Left kidney (tissue), 2 donors: ENCODE data around the gene CD247. TPM values are rescaled to one million over a fixed set of nuclear protein-coding genes. Genes with fewer than 3 reads are reported as not detected.
A peak's percentile ranks its signal among the peaks of the same experiment; 100 is the strongest.

ENCODE experiments used
- DNase-seq: peaks from one replicate; pipeline ENCODE4 v3.0.0-alpha.2; 2013
- polyA plus RNA-seq: library from polyadenylated mRNA; unstranded; fragments of 120-200 nt; gene quantifications from one replicate; pipeline ENCODE4 v1.2.1, GENCODE V29; 2013; ENCODE audit not compliant: insufficient read length

Gene CD247
- polyA plus RNA-seq, 1 donor = 0.42 TPM

- DNase-seq = peak; percentile 58
Observed at GRCh38 chr1:167439301-167439988, 78.9 kb downstream of the CD247 start.

GRCh38 chr1:167438171-167439138 lies 79.9 kb downstream of the CD247 start:
- no peak for DNase-seq

- DNase-seq = no peak
Observed at GRCh38 chr1:167435484-167435883, 82.8 kb downstream of the CD247 start.

- no peak for DNase-seq
Observed at GRCh38 chr1:167434306-167434705, 84.0 kb downstream of the CD247 start.

- DNase-seq = no peak
Observed at GRCh38 chr1:167433884-167434283, 84.4 kb downstream of the CD247 start.

GRCh38 chr1:167432780-167433179 lies 85.5 kb downstream of the CD247 start:
- no peak for DNase-seq

- no peak for DNase-seq
Observed at GRCh38 chr1:167431909-167432650, 86.2 kb downstream of the CD247 start.

GRCh38 chr1:167431261-167431908 lies 86.9 kb downstream of the CD247 start:
- DNase-seq = no peak

- DNase-seq = no peak
Observed at GRCh38 chr1:167430849-167431242, 87.5 kb downstream of the CD247 start.

GRCh38 chr1:167430134-167430848 lies 88.0 kb downstream of the CD247 start:
- DNase-seq = no peak

GRCh38 chr1:167429612-167430011 lies 88.7 kb downstream of the CD247 start:
- no peak for DNase-seq

- DNase-seq = no peak
Observed at GRCh38 chr1:167428395-167428794, 89.9 kb downstream of the CD247 start.

GRCh38 chr1:167427848-167428247 lies 90.5 kb downstream of the CD247 start:
- no peak for DNase-seq

GRCh38 chr1:167426716-167427115 lies 91.6 kb downstream of the CD247 start:
- no peak for DNase-seq

- no peak for DNase-seq
Observed at GRCh38 chr1:167425482-167425881, 92.8 kb downstream of the CD247 start.

GRCh38 chr1:167423684-167424619 lies 94.4 kb downstream of the CD247 start:
- no peak for DNase-seq

- no peak for DNase-seq
Observed at GRCh38 chr1:167420510-167420909, 97.8 kb downstream of the CD247 start.

GRCh38 chr1:167419245-167419644 lies 99.1 kb downstream of the CD247 start:
- no peak for DNase-seq

GRCh38 chr1:167418391-167418790 lies 99.9 kb downstream of the CD247 start:
- no peak for DNase-seq

- DNase-seq = no peak
Observed at GRCh38 chr1:167416506-167416905, 101.8 kb downstream of the CD247 start.
